HCT116 (cell line): ENCODE data around the gene GNB1L.

Experiments
- EZH2 ChIP-seq: fragments of 200-600 bp; sonication (generic); IDR thresholded peaks from 2 replicates; pipeline ENCODE4 v1.6.1; 2017; ENCODE audit warnings: antibody characterized with exemption, mixed run types
- POLR2A ChIP-seq: IDR thresholded peaks from 2 replicates; pipeline ENCODE4 v1.7.0; 2011; ENCODE audit warnings: borderline replicate concordance; ENCODE audit not compliant: insufficient read depth, insufficient read length; ENCODE audit errors: extremely low read depth
- POLR2AphosphoS5 ChIP-seq: IDR thresholded peaks from 2 replicates; pipeline ENCODE4 v1.6.1; 2011; ENCODE audit warnings: mild to moderate bottlenecking, low read depth, low read length, moderate library complexity
- RAD21 ChIP-seq: IDR thresholded peaks from 2 replicates; pipeline ENCODE4 v1.6.1; 2012; ENCODE audit warnings: low read depth, mild to moderate bottlenecking
- ZFX ChIP-seq: fragments of 450-650 bp; IDR thresholded peaks from 2 replicates; pipeline ENCODE4 v1.6.1; 2017
- TF ChIP-seq, protein P1 (sequence below): IDR thresholded peaks from 2 replicates; pipeline ENCODE4 v1.6.1; 2012; ENCODE audit warnings: low read depth
- TF ChIP-seq, protein P2 (sequence below), 3 experiments: fragments of 200-600 bp in 1 of 3; sonication (generic) in 1 of 3; IDR thresholded peaks in 2 of 3; conservative IDR thresholded peaks in 1 of 3; 2 replicates each; pipeline ENCODE4 v1.5.1; 2012 to 2017; ENCODE audit warnings: low read depth in 2 of 3, low read length in 2 of 3, antibody characterized with exemption in 1 of 3, borderline replicate concordance in 1 of 3, control low read depth in 1 of 3, mild to moderate bottlenecking in 1 of 3, mixed read lengths in 1 of 3, mixed run types in 1 of 3, moderate library complexity in 1 of 3; ENCODE audit not compliant: insufficient read depth in 1 of 3
- TF ChIP-seq, protein P3 (sequence below): IDR thresholded peaks from 2 replicates; pipeline ENCODE4 v1.6.1; 2012
- TF ChIP-seq, protein P4 (sequence below): IDR thresholded peaks from 2 replicates; pipeline ENCODE4 v1.6.1; 2012

DNA sequence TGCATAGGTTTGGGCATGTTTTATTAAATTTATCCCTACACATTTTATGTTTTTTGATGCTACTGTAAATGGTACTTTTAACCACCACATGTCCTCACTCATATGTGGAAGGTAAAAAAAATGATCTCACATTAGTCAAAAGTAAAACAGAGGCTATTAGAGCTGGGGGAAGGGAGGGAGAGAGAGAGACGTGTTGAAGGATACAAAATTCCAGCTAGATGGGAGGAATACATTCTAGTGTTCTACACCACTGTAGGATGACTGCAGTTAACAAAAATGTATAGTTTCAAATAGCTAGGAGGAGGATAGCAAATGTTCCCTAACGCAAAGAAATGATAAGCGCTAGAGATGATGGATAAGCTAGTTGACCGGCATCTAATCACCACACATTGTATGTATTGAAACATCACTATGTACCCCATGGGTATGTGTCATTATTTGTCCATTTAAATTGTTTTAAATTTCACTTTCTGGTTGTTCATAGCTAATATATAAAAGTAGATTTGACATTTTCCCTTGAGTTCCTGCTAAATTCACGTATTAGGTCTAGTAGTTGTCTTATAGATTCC lies 9.9 kb upstream of the GNB1L start:
- TF ChIP-seq, protein P1, sequence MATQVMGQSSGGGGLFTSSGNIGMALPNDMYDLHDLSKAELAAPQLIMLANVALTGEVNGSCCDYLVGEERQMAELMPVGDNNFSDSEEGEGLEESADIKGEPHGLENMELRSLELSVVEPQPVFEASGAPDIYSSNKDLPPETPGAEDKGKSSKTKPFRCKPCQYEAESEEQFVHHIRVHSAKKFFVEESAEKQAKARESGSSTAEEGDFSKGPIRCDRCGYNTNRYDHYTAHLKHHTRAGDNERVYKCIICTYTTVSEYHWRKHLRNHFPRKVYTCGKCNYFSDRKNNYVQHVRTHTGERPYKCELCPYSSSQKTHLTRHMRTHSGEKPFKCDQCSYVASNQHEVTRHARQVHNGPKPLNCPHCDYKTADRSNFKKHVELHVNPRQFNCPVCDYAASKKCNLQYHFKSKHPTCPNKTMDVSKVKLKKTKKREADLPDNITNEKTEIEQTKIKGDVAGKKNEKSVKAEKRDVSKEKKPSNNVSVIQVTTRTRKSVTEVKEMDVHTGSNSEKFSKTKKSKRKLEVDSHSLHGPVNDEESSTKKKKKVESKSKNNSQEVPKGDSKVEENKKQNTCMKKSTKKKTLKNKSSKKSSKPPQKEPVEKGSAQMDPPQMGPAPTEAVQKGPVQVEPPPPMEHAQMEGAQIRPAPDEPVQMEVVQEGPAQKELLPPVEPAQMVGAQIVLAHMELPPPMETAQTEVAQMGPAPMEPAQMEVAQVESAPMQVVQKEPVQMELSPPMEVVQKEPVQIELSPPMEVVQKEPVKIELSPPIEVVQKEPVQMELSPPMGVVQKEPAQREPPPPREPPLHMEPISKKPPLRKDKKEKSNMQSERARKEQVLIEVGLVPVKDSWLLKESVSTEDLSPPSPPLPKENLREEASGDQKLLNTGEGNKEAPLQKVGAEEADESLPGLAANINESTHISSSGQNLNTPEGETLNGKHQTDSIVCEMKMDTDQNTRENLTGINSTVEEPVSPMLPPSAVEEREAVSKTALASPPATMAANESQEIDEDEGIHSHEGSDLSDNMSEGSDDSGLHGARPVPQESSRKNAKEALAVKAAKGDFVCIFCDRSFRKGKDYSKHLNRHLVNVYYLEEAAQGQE = no peak
- no peak for TF ChIP-seq EZH2
- TF ChIP-seq, protein P2, sequence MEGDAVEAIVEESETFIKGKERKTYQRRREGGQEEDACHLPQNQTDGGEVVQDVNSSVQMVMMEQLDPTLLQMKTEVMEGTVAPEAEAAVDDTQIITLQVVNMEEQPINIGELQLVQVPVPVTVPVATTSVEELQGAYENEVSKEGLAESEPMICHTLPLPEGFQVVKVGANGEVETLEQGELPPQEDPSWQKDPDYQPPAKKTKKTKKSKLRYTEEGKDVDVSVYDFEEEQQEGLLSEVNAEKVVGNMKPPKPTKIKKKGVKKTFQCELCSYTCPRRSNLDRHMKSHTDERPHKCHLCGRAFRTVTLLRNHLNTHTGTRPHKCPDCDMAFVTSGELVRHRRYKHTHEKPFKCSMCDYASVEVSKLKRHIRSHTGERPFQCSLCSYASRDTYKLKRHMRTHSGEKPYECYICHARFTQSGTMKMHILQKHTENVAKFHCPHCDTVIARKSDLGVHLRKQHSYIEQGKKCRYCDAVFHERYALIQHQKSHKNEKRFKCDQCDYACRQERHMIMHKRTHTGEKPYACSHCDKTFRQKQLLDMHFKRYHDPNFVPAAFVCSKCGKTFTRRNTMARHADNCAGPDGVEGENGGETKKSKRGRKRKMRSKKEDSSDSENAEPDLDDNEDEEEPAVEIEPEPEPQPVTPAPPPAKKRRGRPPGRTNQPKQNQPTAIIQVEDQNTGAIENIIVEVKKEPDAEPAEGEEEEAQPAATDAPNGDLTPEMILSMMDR (IDR thresholded peaks at IDR 0.05 in 2 of 3, conservative IDR thresholded peaks at IDR 0.05 in 1 of 3; ENCODE audit: borderline replicate concordance in 1 of 3, insufficient read depth in 1 of 3, low read depth in 2 of 3, low read length in 2 of 3) = no peak
- TF ChIP-seq POLR2AphosphoS5 = no peak
- TF ChIP-seq POLR2A = no peak
- TF ChIP-seq, protein P3, sequence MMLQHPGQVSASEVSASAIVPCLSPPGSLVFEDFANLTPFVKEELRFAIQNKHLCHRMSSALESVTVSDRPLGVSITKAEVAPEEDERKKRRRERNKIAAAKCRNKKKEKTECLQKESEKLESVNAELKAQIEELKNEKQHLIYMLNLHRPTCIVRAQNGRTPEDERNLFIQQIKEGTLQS = no peak
- TF ChIP-seq RAD21 = no peak
- no peak for TF ChIP-seq ZFX
- TF ChIP-seq, protein P4, sequence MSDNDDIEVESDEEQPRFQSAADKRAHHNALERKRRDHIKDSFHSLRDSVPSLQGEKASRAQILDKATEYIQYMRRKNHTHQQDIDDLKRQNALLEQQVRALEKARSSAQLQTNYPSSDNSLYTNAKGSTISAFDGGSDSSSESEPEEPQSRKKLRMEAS = no peak
